GM12874 (cell line): Measurements from ENCODE around the gene BTBD18.

Experiments
- TF ChIP-seq, protein P1 (sequence below): IDR thresholded peaks from 2 replicates; pipeline ENCODE4 v1.5.1; 2011; ENCODE audit warnings: low read depth, mild to moderate bottlenecking, control low read depth, low read length, moderate library complexity; ENCODE audit not compliant: insufficient read depth

BTBD18 gene

DNA sequence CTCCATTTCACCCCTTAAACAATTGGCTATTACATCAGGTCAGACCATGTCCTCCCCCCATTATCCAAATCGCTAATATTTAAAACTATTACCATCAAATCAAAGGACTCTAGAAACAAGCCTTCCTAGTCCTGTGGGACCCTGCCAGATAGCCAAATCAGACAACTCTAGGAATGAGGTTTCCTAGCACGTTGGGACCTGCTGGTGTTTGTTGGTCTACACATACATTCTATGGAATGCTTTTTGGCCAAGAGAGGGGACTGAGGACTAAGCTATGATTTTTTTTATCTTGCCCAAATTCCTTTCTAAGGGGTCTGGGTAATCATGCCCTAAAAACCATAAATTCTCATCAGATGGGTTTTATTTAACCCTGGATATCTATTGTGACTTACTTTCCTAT lies 24.4 kb downstream of the BTBD18 start:
- TF ChIP-seq, protein P1, sequence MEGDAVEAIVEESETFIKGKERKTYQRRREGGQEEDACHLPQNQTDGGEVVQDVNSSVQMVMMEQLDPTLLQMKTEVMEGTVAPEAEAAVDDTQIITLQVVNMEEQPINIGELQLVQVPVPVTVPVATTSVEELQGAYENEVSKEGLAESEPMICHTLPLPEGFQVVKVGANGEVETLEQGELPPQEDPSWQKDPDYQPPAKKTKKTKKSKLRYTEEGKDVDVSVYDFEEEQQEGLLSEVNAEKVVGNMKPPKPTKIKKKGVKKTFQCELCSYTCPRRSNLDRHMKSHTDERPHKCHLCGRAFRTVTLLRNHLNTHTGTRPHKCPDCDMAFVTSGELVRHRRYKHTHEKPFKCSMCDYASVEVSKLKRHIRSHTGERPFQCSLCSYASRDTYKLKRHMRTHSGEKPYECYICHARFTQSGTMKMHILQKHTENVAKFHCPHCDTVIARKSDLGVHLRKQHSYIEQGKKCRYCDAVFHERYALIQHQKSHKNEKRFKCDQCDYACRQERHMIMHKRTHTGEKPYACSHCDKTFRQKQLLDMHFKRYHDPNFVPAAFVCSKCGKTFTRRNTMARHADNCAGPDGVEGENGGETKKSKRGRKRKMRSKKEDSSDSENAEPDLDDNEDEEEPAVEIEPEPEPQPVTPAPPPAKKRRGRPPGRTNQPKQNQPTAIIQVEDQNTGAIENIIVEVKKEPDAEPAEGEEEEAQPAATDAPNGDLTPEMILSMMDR: no peak

DNA sequence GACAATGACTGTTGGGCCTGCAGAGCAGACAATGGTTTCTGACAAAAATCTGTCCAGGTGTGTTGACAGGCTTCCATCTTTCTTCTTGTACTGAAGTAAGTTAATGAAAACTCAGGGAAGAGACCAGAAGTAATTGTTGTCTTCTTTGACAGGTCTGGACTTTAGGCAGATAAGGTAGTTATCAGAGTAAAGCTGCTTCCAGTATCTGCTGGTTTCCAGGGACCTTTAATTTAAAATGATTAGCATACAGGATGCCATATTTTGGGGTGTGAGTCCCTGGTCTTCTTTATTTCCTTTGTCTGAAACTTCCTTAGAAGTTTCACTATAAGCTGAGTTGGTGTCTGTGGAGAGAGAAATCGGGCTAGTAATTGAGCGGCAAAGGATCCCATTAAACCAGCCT lies 37.8 kb downstream of the BTBD18 start:
- TF ChIP-seq, protein P1: no peak

DNA sequence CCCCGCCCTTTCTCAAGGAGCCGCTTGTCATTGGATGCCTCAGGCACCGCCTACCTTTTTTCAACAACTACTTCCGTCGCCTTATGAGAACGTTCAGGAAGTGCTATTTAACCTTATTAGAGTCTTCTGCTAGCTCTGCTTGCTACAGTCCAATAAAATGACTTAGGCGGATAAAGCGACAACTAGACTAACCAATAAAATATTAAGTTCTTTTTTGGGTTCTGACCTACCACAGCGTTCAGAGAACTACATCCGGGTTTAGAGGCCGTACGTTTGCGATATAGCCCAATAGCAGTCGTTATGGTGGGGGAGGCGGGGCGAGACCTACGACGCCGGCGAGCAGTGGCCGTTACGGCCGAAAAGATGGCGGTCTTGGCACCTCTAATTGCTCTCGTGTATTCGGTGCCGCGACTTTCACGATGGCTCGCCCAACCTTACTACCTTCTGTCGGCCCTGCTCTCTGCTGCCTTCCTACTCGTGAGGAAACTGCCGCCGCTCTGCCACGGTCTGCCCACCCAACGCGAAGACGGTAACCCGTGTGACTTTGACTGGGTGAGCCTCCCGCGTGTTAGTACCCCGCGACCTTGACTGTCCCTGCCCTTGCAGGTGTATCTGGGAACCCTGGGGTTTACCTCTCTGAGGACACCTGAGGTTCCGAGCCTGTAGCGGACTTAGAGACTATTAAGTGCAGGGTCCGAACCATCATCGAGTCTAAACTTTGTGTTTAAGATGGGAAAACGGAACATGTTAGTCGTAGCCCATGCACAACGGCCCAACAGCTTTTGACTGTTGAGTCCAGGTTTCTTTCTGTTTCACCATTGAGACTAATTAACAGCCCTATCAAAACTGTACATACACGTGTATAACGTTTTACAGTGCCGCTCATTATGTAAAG lies 39.1 kb downstream of the BTBD18 start, which contains the start of gene TMX2:
TMX2 (plus strand) TSS at position 338 of the 895 bp plus-strand sequence; CDS start at position 364, 26 bp downstream.
- TF ChIP-seq, protein P1: no peak

DNA sequence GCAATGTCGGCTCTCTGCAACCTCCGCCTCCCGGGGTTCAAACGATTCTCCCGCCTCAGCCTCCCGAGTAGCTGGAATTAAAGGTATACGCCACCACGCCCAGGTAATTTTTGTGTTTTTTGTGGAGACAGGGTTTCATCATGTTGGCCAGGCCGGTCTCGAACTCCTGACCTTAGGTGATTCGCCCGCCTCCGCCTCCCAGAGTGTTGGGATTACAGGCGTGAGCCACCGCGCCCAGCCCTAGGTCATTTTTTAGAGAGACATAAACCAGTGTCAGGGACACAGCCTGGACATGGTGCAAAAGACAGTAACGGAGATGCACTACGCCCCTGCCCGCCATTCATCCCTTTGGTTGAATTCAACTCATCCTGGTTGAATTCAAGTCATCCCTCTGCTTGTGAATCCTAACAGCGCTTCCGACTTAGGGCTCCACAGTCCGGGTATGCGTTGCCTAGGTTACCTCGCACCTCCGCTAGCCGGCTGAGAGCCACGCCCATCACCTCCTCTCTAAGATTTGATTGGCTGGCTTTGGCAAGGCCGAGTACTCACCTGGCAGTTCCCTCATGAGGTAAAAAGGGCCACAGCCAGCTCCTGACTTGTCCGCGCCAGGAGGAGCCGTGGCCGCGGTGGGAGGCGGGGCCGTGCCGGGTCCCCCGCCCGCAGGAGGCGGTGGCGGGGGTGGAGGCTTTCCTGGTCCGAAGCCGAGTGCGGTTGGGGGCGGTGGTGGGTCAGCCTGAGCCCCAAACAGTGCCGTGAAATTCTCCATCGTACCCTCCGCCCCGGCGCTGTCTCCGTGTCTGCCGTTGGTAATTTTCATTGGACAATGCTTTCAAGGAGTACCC lies 40.0 kb downstream of the BTBD18 start, which contains the start of gene MED19:
MED19 (minus strand) TSS at position 802 of the 842 bp plus-strand sequence; CDS start at position 766, 36 bp downstream.
- TF ChIP-seq, protein P1: no peak

DNA sequence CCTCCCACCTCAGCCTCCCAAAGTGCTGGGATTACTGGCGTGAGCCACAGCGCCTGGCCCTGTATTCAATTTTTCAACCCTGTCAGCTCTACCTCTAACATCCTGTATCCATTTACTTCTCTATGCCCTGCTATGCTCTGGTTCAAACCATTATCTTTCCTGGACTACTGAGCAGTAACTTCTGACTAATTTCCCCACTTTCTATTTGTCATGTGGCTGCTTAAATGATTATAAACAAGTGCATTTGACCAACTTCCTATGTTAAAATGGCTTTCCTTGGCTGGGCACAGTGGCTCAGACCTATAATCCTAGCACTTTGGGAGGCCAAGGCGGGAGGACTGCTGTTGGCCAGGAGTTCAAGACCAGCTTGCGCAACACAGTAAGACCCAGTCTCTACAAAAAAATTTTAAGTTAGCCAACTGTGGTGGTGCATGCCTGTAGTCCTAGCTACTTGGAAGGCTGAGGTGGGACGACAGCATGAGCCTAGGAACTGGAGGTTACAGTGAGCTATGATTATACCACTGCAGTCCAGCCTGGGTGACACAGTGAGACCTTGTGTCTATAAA lies 41.7 kb downstream of the BTBD18 start:
- TF ChIP-seq, protein P1: no peak

DNA sequence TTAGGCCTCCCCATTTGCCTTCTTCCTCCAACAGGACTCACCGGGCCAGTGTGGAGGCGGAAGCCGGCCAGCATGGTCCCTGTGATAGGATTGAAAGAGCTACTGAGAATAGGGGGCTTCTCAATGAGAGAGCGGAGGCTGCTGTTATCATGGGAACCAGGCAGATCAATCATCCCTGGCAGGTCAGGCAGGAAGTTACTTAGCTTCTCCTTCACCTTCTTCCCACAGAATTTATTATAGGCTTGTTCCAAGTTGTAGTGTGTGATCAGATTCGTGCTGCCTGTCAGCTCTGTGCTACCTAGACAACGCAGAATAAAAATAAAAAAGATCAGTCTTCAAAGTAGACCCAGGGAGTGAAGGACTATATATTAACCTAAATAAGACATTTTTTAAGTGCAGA lies 46.7 kb downstream of the BTBD18 start:
- TF ChIP-seq, protein P1: no peak

DNA sequence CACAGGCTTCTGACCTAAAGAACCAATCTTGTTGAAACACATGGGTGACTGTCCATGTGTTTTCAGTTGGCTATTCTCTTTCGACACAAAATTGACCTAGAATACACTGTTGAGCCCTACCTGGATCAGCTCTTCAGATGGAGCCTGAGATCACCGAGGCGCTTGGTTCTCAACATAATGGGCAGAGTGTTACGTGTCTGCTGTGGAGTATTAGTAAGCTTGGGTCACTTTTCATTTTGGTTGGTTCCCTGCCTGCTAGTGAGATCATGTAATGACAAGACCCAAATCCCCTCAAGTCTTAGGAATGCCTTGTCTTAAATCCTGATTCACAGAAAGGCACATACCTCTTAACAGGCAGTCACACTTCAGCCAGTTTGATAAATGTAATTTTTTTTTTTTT lies 48.3 kb downstream of the BTBD18 start:
- TF ChIP-seq, protein P1: no peak
